Measurements from ENCODE around the gene CUBN.

- no peak for TF ChIP-seq POLR2AphosphoS5 (IDR thresholded peaks at IDR 0.05; ENCODE audit: low read depth)
- TF ChIP-seq CTCF (IDR thresholded peaks at IDR 0.05; ENCODE audit: insufficient read depth, low read length) = no peak
- no peak for TF ChIP-seq REST (IDR thresholded peaks at IDR 0.05; ENCODE audit: insufficient replicate concordance, low read depth)
Measured at GRCh38 chr10:17001961-17002749, 127.5 kb downstream of the CUBN start.
